ENCODE measurements around the gene TMEM131.

- TF ChIP-seq CTCF (IDR thresholded peaks at IDR 0.05) (no peak), POLR2A (IDR thresholded peaks at IDR 0.05) (no peak), EP300 (IDR thresholded peaks at IDR 0.05; ENCODE audit: low read depth) (no peak)
These were observed 209.9 kb downstream of the TMEM131 start for GRCh38 chr2:97785818-97786217.

All from transverse colon (tissue), 3 donors.